SU-DHL-6 (cell line): ENCODE data around the gene CACNG5.

ENCODE experiments used
- CTCF ChIP-seq: fragments of 200-600 bp; sonication (generic); IDR thresholded peaks from one replicate; pipeline ENCODE4 v1.5.1; 2017; ENCODE audit warnings: antibody characterized with exemption, mild to moderate bottlenecking, low read length, moderate library complexity; ENCODE audit not compliant: insufficient read depth, poor library complexity, severe bottlenecking
- EZH2phosphoT487 ChIP-seq: fragments of 200-600 bp; sonication (generic), shearing (Covaris generic); conservative IDR thresholded peaks from 2 replicates; pipeline ENCODE4 v1.6.1; 2018; ENCODE audit warnings: mild to moderate bottlenecking, antibody characterized with exemption, low read length, moderate library complexity, mixed read lengths

- TF ChIP-seq CTCF, result no peak
- no peak for TF ChIP-seq EZH2phosphoT487
These were observed 24.4 kb downstream of the CACNG5 start for GRCh38 chr17:66859353-66859752.
